A549 (cell line): ENCODE data around the gene MPRIP.
"Not testable (repeated sequence)": the region's sequence is repeated elsewhere in the genome, so short reads cannot be mapped to it uniquely, and the experiment has no call there.

Experiments
- JUNB ChIP-seq: fragments of >200 bp; sonication (Bioruptor Twin); formaldehyde crosslinking; IDR thresholded peaks from 2 replicates; pipeline ENCODE4 v1.6.1; 2016
- POLR2A ChIP-seq: IDR thresholded peaks from 2 replicates; pipeline ENCODE4 v1.6.1; 2012; ENCODE audit warnings: mild to moderate bottlenecking, low read length
- RNF2 ChIP-seq: fragments of 200-600 bp; sonication (generic); IDR thresholded peaks from 2 replicates; pipeline ENCODE4 v1.6.1; 2016; ENCODE audit warnings: low read depth, mild to moderate bottlenecking, antibody characterized with exemption, moderate library complexity, borderline replicate concordance
- ZC3H11A ChIP-seq: fragments of 450-650 bp; IDR thresholded peaks from 2 replicates; pipeline ENCODE4 v1.6.1; 2014; ENCODE audit warnings: antibody characterized with exemption, mild to moderate bottlenecking
- TF ChIP-seq, protein P1 (sequence below): fragments of >200 bp; sonication (Bioruptor Twin); formaldehyde crosslinking; IDR thresholded peaks from 3 replicates; pipeline ENCODE4 v1.5.1; 2016

DNA sequence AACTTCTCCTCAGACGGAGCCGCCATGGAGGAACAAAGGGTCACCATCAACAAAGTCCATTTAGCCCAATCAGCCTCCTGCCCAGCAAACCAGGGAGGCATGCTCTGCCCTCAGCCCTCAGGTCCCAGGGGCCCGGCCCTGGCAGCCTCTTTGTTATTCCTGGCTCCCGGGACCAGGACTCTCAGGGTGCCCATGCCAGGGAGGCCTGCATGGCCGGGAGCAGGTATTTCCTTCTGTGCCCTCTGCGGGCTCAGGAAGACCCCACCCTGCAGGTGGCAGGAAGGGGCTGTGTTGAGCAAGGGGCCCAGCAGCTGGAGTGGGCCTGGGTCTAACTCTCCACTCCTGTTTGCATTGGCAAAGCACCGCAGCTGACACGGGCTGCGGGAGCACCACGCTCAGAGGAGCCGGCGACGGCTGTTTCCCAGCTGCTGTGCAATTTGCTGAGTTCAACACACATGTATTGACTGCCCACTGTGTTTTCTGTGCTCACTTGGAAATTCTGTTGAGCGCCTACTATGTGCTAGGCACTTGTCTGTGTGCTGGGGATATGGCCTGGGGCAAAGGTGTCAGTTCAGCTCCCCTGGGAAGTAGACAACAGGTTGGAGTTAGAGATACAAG is 37.2 kb upstream of the MPRIP start:
- not testable (repeated sequence) for TF ChIP-seq ZC3H11A, POLR2A, JUNB, RNF2
- TF ChIP-seq, protein P1, sequence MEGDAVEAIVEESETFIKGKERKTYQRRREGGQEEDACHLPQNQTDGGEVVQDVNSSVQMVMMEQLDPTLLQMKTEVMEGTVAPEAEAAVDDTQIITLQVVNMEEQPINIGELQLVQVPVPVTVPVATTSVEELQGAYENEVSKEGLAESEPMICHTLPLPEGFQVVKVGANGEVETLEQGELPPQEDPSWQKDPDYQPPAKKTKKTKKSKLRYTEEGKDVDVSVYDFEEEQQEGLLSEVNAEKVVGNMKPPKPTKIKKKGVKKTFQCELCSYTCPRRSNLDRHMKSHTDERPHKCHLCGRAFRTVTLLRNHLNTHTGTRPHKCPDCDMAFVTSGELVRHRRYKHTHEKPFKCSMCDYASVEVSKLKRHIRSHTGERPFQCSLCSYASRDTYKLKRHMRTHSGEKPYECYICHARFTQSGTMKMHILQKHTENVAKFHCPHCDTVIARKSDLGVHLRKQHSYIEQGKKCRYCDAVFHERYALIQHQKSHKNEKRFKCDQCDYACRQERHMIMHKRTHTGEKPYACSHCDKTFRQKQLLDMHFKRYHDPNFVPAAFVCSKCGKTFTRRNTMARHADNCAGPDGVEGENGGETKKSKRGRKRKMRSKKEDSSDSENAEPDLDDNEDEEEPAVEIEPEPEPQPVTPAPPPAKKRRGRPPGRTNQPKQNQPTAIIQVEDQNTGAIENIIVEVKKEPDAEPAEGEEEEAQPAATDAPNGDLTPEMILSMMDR: not testable (repeated sequence)
